ENCODE measurements around the gene GNG12. TPM values are rescaled to one million over a fixed set of nuclear protein-coding genes. Genes with fewer than 3 reads are reported as not detected.

The GNG12 gene
- total and polyA plus RNA-seq, 5 donors, result 12.2 to 44.9 (median 30.7) TPM

GRCh38 chr1:67843331-67843730, 10.1 kb upstream of the GNG12 start:
- H3K9me3 ChIP-seq (ENCODE audit: control insufficient read depth, low read length), result no peaks in the 10 kb centered on the region
- no peak overlapping the region for H3K4me3 ChIP-seq (ENCODE audit: low read length)
- peaks cover 3% of the 10 kb centered on the region for H3K4me1 ChIP-seq (ENCODE audit: control insufficient read depth, insufficient read depth, low read length)
- intact Hi-C loops (cut with DNase I), result loop anchor here in 1 of 4 donors (5.0 kb wide), 1 partner anchor 306 kb away; no protein-coding TSS in a partner anchor
- no peak overlapping the region for H3K27ac ChIP-seq (ENCODE audit: low read length)
- DNase-seq, result no peak
- H3K27me3 ChIP-seq (ENCODE audit: control insufficient read depth, insufficient read depth), result no peaks in the 10 kb centered on the region
- no peak for ATAC-seq
- WGBS, result 63% methylated on average over 1 of the region's 1 CpG

- Histone ChIP-seq H3K27ac (ENCODE audit: low read length) (no peak overlapping the region), H3K9me3 (ENCODE audit: control insufficient read depth, low read length) (no peaks in the 10 kb centered on the region), H3K27me3 (ENCODE audit: control insufficient read depth, insufficient read depth) (no peaks in the 10 kb centered on the region), H3K4me3 (ENCODE audit: low read length) (no peak overlapping the region), H3K4me1 (ENCODE audit: control insufficient read depth, insufficient read depth, low read length) (peaks cover 3% of the 10 kb centered on the region)
- intact Hi-C loops (cut with DNase I), result loop anchor here in 1 of 4 donors (5.0 kb wide), 1 partner anchor 303 kb away; no protein-coding TSS in a partner anchor
- DNase-seq (no peak), ATAC-seq (peak; percentile 70 to 74)
- WGBS, result 41% methylated on average over 2 of the region's 2 CpGs
These were observed 7.2 kb upstream of the GNG12 start for GRCh38 chr1:67840449-67840848.

GRCh38 chr1:67839826-67840225, 6.6 kb upstream of the GNG12 start:
- no peaks in the 10 kb centered on the region for H3K27me3 ChIP-seq (ENCODE audit: control insufficient read depth, insufficient read depth)
- no peak overlapping the region for H3K27ac ChIP-seq (ENCODE audit: low read length)
- ATAC-seq, result no peak
- H3K4me1 ChIP-seq (ENCODE audit: control insufficient read depth, insufficient read depth, low read length), result peaks cover 3% of the 10 kb centered on the region
- 93% methylated on average over 2 of the region's 2 CpGs for WGBS
- no peak overlapping the region for H3K4me3 ChIP-seq (ENCODE audit: low read length)
- no peaks in the 10 kb centered on the region for H3K9me3 ChIP-seq (ENCODE audit: control insufficient read depth, low read length)
- no peak for DNase-seq
- intact Hi-C loops (cut with DNase I), result loop anchor here (5.0 to 10.0 kb wide), 3 partner anchors 65 to 305 kb away; no protein-coding TSS in a partner anchor

GRCh38 chr1:67838180-67838910, 5.1 kb upstream of the GNG12 start:
- WGBS, result 68% methylated on average over 5 of the region's 5 CpGs
- Histone ChIP-seq H3K4me1 (ENCODE audit: control insufficient read depth, insufficient read depth, low read length) (peaks cover 3% of the 10 kb centered on the region), H3K27me3 (ENCODE audit: control insufficient read depth, insufficient read depth) (no peaks in the 10 kb centered on the region), H3K9me3 (ENCODE audit: control insufficient read depth, low read length) (no peaks in the 10 kb centered on the region), H3K27ac (ENCODE audit: low read length) (no peak overlapping the region), H3K4me3 (ENCODE audit: low read length) (no peak overlapping the region)
- intact Hi-C loops (cut with DNase I), result loop anchor here in 3 of 4 donors (10.0 kb wide), 2 partner anchors 64 to 304 kb away; no protein-coding TSS in a partner anchor
- DNase-seq (no peak), ATAC-seq (no peak)

- no peak overlapping the region for H3K4me3 ChIP-seq (ENCODE audit: low read length)
- intact Hi-C loops (cut with DNase I), result loop anchor here in 3 of 4 donors (10.0 kb wide), 2 partner anchors 62 to 302 kb away; no protein-coding TSS in a partner anchor
- DNase-seq (no peak), ATAC-seq (no peak)
- 89% methylated on average over 2 of the region's 2 CpGs for WGBS
- H3K27ac ChIP-seq (ENCODE audit: low read length), result no peak overlapping the region
- H3K27me3 ChIP-seq (ENCODE audit: control insufficient read depth, insufficient read depth), result no peaks in the 10 kb centered on the region
- H3K4me1 ChIP-seq (ENCODE audit: control insufficient read depth, insufficient read depth, low read length), result peaks cover 3% of the 10 kb centered on the region
- H3K9me3 ChIP-seq (ENCODE audit: control insufficient read depth, low read length), result no peaks in the 10 kb centered on the region
These were observed 3.5 kb upstream of the GNG12 start for GRCh38 chr1:67836769-67837168.

- intact Hi-C loops (cut with DNase I), result loop anchor here in 3 of 4 donors (10.0 kb wide), 2 partner anchors 61 to 301 kb away; no protein-coding TSS in a partner anchor
- Histone ChIP-seq H3K4me1 (ENCODE audit: control insufficient read depth, insufficient read depth, low read length) (peaks cover 3% of the 10 kb centered on the region), H3K9me3 (ENCODE audit: control insufficient read depth, low read length) (no peaks in the 10 kb centered on the region), H3K27me3 (ENCODE audit: control insufficient read depth, insufficient read depth) (no peaks in the 10 kb centered on the region), H3K4me3 (ENCODE audit: low read length) (no peak overlapping the region), H3K27ac (ENCODE audit: low read length) (no peak overlapping the region)
- ATAC-seq (no peak), DNase-seq (no peak)
- 65% methylated on average over 3 of the region's 3 CpGs for WGBS
These were observed 2.6 kb upstream of the GNG12 start for GRCh38 chr1:67835663-67836452.

- Histone ChIP-seq H3K4me1 (ENCODE audit: control insufficient read depth, insufficient read depth, low read length) (no peaks in the 10 kb centered on the region), H3K4me3 (ENCODE audit: low read length) (no peak overlapping the region), H3K9me3 (ENCODE audit: control insufficient read depth, low read length) (no peaks in the 10 kb centered on the region), H3K27ac (ENCODE audit: low read length) (no peak overlapping the region), H3K27me3 (ENCODE audit: control insufficient read depth, insufficient read depth) (no peaks in the 10 kb centered on the region)
- WGBS, result 91% methylated on average over 4 of the region's 4 CpGs
- no peak for DNase-seq
- no peak for ATAC-seq
- intact Hi-C loops (cut with DNase I), result loop anchor here in 3 of 4 donors (5.0 to 10.0 kb wide), 3 partner anchors 60 to 300 kb away; no protein-coding TSS in a partner anchor
These were observed 1.1 kb upstream of the GNG12 start for GRCh38 chr1:67834246-67834877.

GRCh38 chr1:67833602-67833940, 304 bp upstream of the GNG12 start:
- no peaks in the 10 kb centered on the region for H3K9me3 ChIP-seq (ENCODE audit: control insufficient read depth, low read length)
- DNase-seq, result peak; percentile 70 to 86 (median 83)
- intact Hi-C loops (cut with DNase I), result loop anchor here in 3 of 4 donors (5.0 to 10.0 kb wide), 3 partner anchors 59 to 299 kb away; no protein-coding TSS in a partner anchor
- H3K4me1 ChIP-seq (ENCODE audit: control insufficient read depth, insufficient read depth, low read length), result no peaks in the 10 kb centered on the region
- 11% methylated on average over 21 of the region's 21 CpGs for whole genome bisulfite sequencing
- peak overlapping the region; percentile 59 for H3K4me3 ChIP-seq (ENCODE audit: low read length)
- peak; percentile 46 to 58 for ATAC-seq
- peak overlapping the region; percentile 4 for H3K27ac ChIP-seq (ENCODE audit: low read length)
- no peaks in the 10 kb centered on the region for H3K27me3 ChIP-seq (ENCODE audit: control insufficient read depth, insufficient read depth)

GRCh38 chr1:67831850-67832513, 1.3 kb downstream of the GNG12 start:
- intact Hi-C loops (cut with DNase I), result loop anchor here in 3 of 4 donors (5.0 to 10.0 kb wide), 3 partner anchors 57 to 297 kb away; no protein-coding TSS in a partner anchor
- Histone ChIP-seq H3K9me3 (ENCODE audit: control insufficient read depth, low read length) (no peaks in the 10 kb centered on the region), H3K4me1 (ENCODE audit: control insufficient read depth, insufficient read depth, low read length) (no peaks in the 10 kb centered on the region), H3K27me3 (ENCODE audit: control insufficient read depth, insufficient read depth) (no peaks in the 10 kb centered on the region), H3K27ac (ENCODE audit: low read length) (peak overlapping the region; percentile 57), H3K4me3 (ENCODE audit: low read length) (peak overlapping the region; percentile 59)
- WGBS, result under 1% methylated on average over 34 of the region's 34 CpGs
- ATAC-seq (peak; percentile 48 to 70), DNase-seq (peak; percentile 69 to 83 (median 81))

Data from right cardiac atrium (tissue), 5 donors.